HG02884 (cell line): ENCODE results near the gene TRIM50.
"Not testable (repeated sequence)": the region's sequence is repeated elsewhere in the genome, so short reads cannot be mapped to it uniquely, and the experiment has no call there.

ENCODE experiments used
- ATAC-seq: cut with Tn5 transposase; IDR thresholded peaks from one replicate; pipeline ENCODE4 v1.9.1; 2021; ENCODE audit warnings: mild to moderate bottlenecking, moderate library complexity; ENCODE audit not compliant: unreplicated experiment

Gene TRIM50

GRCh38 chr7:73327922-73328321 lies at the start of gene TRIM50, which contains the start of gene FKBP6:
TRIM50 (minus strand) TSS chr7:73328082; CDS start chr7:73324787, 3,295 bp downstream.
FKBP6 (plus strand) TSS chr7:73328161; CDS start chr7:73328429, 268 bp downstream.
- not testable (repeated sequence) for ATAC-seq

DNA sequence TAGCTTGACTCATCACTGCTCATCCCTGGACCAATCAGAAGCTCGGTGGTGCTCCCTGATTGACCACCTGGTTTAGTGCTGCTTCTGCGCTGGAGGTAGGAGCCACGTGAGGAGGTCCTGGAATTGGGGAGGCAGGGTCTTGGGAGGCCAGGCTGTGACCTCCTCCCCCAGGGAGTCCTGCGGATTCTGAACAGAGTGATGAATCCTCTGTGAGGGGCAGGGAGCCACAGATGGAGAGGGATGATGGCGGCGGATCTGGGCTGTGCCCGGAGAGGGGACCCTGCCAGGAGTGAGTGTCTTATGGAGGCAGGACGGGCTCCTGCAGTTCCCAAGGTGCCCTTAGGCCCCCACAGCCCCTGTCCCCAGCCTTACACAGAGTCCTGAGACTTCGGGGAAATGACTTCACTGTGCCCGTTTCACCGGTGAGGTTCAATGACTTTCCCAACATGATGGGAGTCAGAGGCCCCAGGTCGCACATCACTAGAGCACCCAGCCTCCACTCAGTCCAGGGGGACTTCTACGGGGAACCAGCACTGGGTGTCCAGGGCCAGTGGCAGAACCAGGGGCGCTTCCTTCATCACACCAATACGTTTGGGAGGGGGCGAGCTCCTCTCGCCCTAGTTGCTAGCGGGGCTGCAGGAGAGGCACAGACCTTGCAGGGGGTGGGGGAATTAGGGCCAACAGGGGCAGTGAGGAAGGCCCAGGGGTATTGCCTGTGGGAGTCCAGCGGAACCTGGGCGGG lies 49.0 kb upstream of the TRIM50 start:
- no peak for ATAC-seq

GRCh38 chr7:73376262-73376661 lies 48.4 kb upstream of the TRIM50 start:
- not testable (repeated sequence) for ATAC-seq

DNA sequence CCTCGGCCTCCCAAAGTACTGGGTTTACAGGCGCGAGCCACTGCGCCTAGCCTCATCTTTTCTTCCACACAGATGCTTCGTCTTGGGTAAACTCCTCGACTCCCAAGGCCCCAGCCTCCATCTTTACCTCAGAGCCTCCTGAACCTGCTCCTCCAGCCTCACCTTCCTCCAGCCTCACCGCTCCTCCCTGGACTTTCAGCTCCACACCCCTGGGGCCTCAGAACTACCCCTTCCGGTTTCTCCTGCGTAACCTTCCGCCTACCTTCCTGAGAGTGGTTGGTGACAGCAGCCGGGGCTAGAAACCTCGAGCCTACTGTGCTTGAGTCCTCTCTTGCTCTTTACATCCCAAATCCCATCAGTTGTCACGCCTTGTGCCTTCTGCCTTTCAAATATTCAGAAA lies 45.9 kb upstream of the TRIM50 start:
- no peak for ATAC-seq

DNA sequence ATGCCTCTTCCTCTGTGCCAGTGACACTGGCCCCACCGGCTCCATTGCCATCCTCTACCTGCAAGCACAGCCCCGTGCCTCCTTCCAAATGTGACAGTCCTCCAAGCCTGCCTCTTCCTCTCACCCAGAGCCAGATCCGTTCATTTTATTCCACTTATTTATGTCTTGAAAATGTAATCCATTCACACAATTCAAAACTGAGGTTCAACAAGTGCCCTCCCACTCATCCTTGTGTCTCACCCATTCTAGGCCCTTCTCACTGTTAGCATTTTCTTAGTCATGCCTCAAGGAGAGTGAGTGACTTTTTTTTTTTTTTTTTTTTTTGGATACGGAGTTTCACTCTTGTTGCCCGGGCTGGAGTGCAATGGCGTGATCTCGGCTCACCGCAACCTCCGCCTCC lies 41.7 kb upstream of the TRIM50 start:
- no peak for ATAC-seq

- ATAC-seq = no peak
Observed at GRCh38 chr7:73369009-73369408, 41.1 kb upstream of the TRIM50 start.

- no peak for ATAC-seq
Observed at GRCh38 chr7:73366990-73367389, 39.1 kb upstream of the TRIM50 start.

GRCh38 chr7:73366127-73366526 lies 38.2 kb upstream of the TRIM50 start:
- ATAC-seq = no peak

- ATAC-seq = no peak
Observed at GRCh38 chr7:73364006-73364728, 36.3 kb upstream of the TRIM50 start.

GRCh38 chr7:73363225-73364005 lies 35.5 kb upstream of the TRIM50 start:
- no peak for ATAC-seq

- ATAC-seq = not testable (repeated sequence)
Observed at GRCh38 chr7:73360590-73360989, 32.7 kb upstream of the TRIM50 start.

DNA sequence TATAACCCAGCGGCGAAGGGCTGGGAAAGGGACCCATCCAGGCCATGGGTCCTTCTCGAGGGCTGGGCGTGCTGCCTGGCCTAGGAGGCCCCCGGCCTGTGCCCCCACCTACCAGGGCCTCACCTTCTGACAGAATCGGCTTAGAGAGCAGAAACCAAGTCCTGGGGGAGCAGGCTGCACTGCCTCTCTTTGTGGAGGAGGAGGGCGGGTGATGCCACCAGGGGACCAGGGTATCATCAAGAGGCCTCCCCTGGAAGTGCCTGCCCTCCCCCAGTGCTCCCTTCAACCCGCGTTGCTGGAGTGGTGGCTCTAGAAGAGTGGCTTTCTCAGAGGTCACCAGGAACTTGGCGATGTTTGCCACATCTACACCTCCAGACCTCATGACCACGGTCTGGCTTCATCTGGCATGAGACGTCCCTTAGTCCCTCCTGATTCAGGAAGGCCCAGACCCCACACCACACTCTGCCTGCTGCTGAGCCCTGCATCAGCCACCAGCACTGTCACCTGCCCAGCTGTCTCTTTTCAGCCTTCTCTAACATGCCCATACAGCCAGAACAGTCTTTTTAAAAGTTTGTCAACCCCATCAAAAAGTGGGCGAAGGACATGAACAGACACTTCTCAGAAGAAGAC lies 32.0 kb upstream of the TRIM50 start:
- no peak for ATAC-seq

DNA sequence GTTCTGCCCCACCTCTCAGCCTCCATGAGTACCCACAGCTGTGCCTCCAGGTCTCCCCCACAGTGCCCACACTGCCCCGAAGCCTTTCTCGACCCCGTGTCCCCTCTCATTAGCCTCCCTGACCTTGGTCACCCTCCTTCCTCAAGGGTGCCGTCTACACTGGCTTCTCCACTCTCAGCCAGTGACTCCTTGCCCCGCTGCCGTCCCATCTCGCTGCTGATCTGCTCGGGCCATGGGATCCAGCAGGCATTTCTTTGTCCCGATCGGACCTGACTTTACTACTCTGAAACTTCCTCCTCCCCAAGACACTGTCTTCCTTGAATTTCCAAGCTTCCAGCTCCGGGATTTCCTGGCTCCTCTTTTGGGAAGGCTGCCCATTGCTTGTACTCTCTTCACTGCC lies 31.4 kb upstream of the TRIM50 start:
- no peak for ATAC-seq

GRCh38 chr7:73358590-73359275 lies 30.9 kb upstream of the TRIM50 start:
- ATAC-seq = no peak

DNA sequence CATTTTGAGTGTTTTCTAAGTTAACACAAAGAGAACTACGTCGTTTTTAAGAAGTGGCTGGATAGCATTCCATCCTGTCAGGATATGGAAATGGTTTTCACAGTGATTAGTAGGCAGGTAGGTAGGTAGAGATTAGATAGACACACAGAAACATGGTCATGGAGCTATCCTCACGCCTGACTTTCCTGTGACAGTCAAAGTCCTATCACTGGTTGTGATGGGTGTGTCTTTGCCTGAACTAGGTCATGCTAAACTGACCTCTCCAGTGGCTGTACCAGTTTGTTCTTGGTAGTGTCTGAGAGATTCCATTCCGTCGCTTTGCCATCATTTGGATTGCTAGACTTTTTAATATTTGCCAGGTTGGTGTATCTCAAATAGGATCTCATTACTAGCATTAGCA lies 28.3 kb upstream of the TRIM50 start:
- ATAC-seq = no peak

GRCh38 chr7:73354821-73355220 lies 26.9 kb upstream of the TRIM50 start:
- no peak for ATAC-seq

DNA sequence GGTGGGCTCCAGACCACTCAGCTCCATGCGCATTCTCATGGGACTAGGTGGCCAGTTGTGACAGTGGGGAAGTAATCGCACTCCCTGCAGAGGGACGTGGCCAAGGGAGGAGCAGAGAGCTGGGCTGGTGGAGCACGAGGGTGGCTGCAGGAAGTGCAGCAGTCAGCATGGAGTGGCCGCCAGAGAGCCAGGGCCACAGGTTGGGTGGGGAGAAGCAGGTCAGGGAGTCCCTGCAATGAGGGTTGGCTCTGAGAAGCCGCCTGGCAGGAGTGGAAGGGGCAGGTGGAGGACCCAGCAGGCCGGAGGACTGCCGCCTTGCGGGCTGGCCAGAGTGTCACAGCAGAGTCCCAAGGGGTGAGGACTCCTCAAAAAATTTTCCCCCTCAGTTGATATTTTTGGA lies 26.3 kb upstream of the TRIM50 start:
- ATAC-seq = no peak

DNA sequence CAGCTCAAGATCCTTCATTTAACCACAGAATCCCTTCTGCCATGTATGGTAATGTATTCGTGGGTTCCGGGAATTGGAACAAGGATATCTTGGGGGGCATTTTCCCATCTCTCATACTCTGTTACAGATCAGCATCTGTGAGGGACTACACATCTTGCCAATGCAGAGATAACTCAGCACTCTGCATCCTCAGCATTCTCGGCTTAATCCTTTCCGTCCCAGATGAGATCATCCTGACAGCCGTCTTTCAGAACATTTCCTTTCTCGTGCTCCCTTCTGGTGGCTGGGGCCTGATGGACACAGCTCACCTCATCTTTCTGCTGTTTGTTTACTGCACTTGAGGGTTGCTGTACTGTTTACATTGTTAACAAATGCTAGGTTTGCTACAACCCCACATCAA lies 25.4 kb upstream of the TRIM50 start:
- ATAC-seq = no peak

GRCh38 chr7:73352784-73353183 lies 24.9 kb upstream of the TRIM50 start:
- no peak for ATAC-seq

DNA sequence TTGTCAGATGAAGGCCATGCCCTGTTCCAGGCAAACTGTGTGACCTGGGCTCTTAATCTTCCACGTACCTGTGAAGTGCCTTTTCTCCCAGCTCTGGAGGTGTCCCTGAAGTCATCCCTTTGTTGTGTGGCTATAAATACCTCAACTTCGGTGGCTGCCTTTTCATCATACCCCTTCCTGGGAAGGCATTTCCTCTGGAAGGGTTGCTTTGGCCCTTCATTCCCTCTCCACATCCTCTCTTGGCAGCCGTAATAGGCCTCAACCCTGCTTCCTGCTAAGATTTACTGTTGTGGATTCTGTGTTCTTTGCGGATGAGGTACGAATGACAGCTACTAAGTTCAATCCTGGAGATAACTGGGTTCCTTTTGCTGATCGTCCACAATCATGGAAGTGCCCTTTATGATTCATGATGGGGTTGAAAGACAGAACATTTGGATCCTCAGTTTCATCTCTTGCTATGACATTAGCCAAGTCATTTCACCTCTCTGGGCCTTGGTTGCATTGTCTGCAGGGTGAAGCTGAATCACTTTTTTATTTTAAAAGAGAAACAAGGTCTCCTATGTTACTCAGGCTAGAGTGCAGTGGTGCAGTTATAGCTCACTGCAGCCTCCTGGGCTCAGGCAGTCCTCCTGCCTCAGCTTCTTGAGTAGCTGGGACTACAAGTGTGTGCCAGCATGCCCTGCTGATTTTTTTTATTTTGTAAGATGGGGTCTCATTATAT lies 23.7 kb upstream of the TRIM50 start:
- no peak for ATAC-seq
